Activated naive CD8-positive, alpha-beta T cell treated with anti-CD3 and anti-CD28 coated beads for 36 hours (primary cell): ENCODE data around the gene HOXA9. TPM values are rescaled to one million over a fixed set of nuclear protein-coding genes. Genes with fewer than 3 reads are reported as not detected.

Experiments used
- DNase-seq: peaks from one replicate; pipeline ENCODE4 v3.0.0; 2021
- H3K27ac Mint-ChIP-seq: one replicate; pipeline ENCODE4 v1.8.0; 2022; ENCODE audit warnings: mild to moderate bottlenecking, moderate library complexity, mixed read lengths
- H3K27me3 Mint-ChIP-seq: one replicate; pipeline ENCODE4 v1.8.0; 2022; ENCODE audit warnings: mild to moderate bottlenecking, mixed read lengths
- H3K36me3 Mint-ChIP-seq: one replicate; pipeline ENCODE4 v1.8.0; 2021; ENCODE audit warnings: mild to moderate bottlenecking, mixed read lengths
- H3K4me1 Mint-ChIP-seq: one replicate; pipeline ENCODE4 v1.8.0; 2021; ENCODE audit warnings: mixed read lengths
- H3K4me3 Mint-ChIP-seq: one replicate; pipeline ENCODE4 v1.8.0; 2022; ENCODE audit warnings: mild to moderate bottlenecking, moderate library complexity, mixed read lengths
- H3K9me3 Mint-ChIP-seq: one replicate; pipeline ENCODE4 v1.8.0; 2022; ENCODE audit warnings: mixed read lengths
- total RNA-seq, 2 experiments: library from RNA; stranded (reverse); gene quantifications; one replicate each; pipeline ENCODE4 v1.2.3, GENCODE V29; 2021

HOXA9 gene
- total RNA-seq, 2 experiments from 2014 or later: not detected

- Mint-ChIP-seq H3K4me1 (peaks cover 29% of the 10 kb centered on the region), H3K27me3 (peaks cover 94% of the 10 kb centered on the region), H3K27ac (no peak overlapping the region), H3K36me3 (peaks cover 3% of the 10 kb centered on the region), H3K9me3 (no peaks in the 10 kb centered on the region), H3K4me3 (no peak overlapping the region)
- DNase-seq: no peak
Observed at GRCh38 chr7:27203964-27204594, 38.7 kb upstream of the HOXA9 start.

- Mint-ChIP-seq H3K4me3 (no peak overlapping the region), H3K27me3 (peaks cover 94% of the 10 kb centered on the region), H3K9me3 (no peaks in the 10 kb centered on the region), H3K4me1 (peaks cover 29% of the 10 kb centered on the region), H3K36me3 (peaks cover 3% of the 10 kb centered on the region), H3K27ac (no peak overlapping the region)
- no peak for DNase-seq
Observed at GRCh38 chr7:27203365-27203953, 38.1 kb upstream of the HOXA9 start.

DNA sequence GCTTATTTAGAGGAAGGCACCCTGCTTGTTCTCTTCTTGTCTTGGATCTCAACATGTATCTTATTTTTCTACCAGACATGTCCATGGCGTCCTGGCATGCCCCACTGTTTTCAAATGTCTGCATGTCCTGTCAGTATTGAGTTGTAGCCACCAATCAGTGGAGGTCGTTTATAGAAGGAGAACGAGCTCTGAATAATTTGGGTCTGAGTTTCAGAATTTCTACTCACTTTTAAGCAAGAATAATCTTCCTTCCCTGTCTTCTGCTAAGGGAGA, 37.5 kb upstream of the HOXA9 start:
- Mint-ChIP-seq H3K9me3 (no peaks in the 10 kb centered on the region), H3K27ac (no peak overlapping the region), H3K4me1 (peaks cover 33% of the 10 kb centered on the region), H3K4me3 (no peak overlapping the region), H3K27me3 (peaks cover 94% of the 10 kb centered on the region), H3K36me3 (peaks cover 3% of the 10 kb centered on the region)
- no peak for DNase-seq

- no peak overlapping the region for H3K4me3 Mint-ChIP-seq
Observed at GRCh38 chr7:27202018-27202861, 36.9 kb upstream of the HOXA9 start.

GRCh38 chr7:27201580-27202017, 36.3 kb upstream of the HOXA9 start:
- H3K27ac Mint-ChIP-seq: no peak overlapping the region
- H3K36me3 Mint-ChIP-seq: peaks cover 3% of the 10 kb centered on the region
- peaks cover 94% of the 10 kb centered on the region for H3K27me3 Mint-ChIP-seq
- no peaks in the 10 kb centered on the region for H3K9me3 Mint-ChIP-seq
- DNase-seq: no peak
- peaks cover 33% of the 10 kb centered on the region for H3K4me1 Mint-ChIP-seq
- no peak overlapping the region for H3K4me3 Mint-ChIP-seq

More at GRCh38 chr7:27202018-27202861, 36.9 kb upstream of the HOXA9 start:
- Mint-ChIP-seq H3K9me3 (no peaks in the 10 kb centered on the region), H3K4me1 (peaks cover 33% of the 10 kb centered on the region), H3K27me3 (peaks cover 94% of the 10 kb centered on the region), H3K27ac (no peak overlapping the region), H3K36me3 (peaks cover 3% of the 10 kb centered on the region)
- DNase-seq: no peak

DNA sequence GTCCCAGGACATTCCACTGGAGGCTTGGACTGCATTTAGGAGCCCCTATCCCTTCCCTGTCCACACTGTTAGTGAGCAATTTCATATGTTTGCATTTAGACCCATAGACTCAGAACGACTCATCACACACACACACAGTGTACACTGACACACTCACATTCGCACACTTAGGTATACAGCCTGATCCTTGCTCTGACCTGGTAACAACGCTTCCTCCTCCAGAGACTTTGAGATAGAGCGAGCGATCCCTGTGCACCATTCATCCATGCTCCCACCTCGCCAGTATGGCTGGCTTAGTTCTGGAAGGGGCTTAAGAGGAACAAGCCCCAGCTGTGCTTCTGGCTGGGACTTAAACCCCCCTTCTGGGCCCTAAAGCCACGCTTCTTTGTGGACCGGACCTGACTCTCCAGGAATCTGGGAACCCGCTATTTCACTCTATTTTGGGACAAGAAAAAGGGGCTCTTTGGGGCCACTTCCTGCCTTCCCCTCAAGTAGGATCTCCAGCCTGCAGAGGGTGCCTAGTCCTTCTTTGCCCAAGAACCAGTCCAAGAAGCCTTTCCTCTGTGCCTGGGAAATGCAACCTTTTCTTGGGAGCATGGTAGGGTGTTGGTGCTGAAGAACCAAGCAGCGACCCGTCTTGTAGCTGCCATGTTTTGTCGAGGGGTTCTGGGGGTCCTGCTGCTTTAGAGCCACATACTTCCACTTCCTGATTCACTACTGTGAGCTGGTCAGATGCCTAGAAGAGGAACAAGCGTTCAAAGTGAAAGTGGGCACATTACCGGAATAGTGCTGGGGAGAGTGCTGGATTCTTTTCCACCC, 35.6 kb upstream of the HOXA9 start:
- no peak overlapping the region for H3K27ac Mint-ChIP-seq
- no peaks in the 10 kb centered on the region for H3K9me3 Mint-ChIP-seq
- H3K4me1 Mint-ChIP-seq: peaks cover 33% of the 10 kb centered on the region
- no peak for DNase-seq
- H3K4me3 Mint-ChIP-seq: no peak overlapping the region
- peaks cover 93% of the 10 kb centered on the region for H3K27me3 Mint-ChIP-seq
- H3K36me3 Mint-ChIP-seq: peaks cover 2% of the 10 kb centered on the region

GRCh38 chr7:27199849-27200760, 34.8 kb upstream of the HOXA9 start, which contains the start of gene HOXA13:
Gene HOXA13 (minus strand): TSS chr7:27200091. CDS start chr7:27200077, 14 bp downstream.
- peaks cover 28% of the 10 kb centered on the region for H3K4me1 Mint-ChIP-seq

DNA sequence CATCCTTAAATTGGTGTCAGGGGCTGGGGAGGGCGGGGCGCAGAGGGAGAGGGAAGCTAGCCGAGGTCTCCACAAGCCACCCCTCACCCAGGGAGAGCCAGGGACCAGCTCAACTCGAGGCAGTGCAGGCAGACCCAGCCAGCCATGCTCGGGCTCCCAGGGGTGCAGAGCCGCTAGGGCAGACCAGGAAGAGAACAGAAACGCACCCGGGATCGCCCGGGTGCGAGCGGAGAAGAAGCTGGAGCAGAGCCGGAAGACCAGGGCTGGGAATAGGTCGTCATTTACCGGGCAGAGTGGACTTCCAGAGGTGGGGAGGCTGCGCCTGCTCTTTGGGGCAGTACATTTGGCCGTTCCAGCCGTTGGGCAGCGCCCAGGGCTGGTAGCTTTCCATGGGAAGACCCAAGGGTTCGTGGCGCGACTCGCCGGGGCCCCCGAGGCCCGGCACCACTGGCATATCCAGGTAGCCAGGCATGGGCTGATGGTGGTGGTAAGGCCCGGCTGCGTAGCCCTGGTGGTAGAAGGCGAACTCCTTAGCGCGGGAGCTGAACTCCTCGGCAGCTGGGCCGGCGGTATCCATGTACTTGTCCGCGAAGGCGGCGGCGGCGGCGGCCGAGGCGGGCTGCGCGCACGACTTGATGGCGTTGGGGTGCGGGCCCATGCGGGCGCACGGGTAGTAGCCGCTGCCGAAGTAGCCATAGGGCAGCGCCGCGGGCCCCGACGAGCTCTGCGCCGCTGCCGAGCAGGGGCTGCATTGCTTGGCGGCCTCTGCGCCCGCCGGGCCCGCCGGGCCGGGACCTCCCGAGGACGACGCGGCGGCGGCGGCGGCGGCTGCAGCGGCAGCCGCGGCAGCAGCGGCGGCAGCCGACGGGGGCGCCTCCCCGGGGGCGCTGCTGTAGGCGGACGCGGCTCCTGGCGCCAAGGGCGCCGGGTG, 33.8 kb upstream of the HOXA9 start:
- H3K9me3 Mint-ChIP-seq: no peaks in the 10 kb centered on the region
- no peak overlapping the region for H3K27ac Mint-ChIP-seq
- H3K36me3 Mint-ChIP-seq: no peaks in the 10 kb centered on the region
- peaks cover 26% of the 10 kb centered on the region for H3K4me1 Mint-ChIP-seq
- peak overlapping the region; percentile 45 for H3K4me3 Mint-ChIP-seq
- DNase-seq: no peak
- peaks cover 91% of the 10 kb centered on the region for H3K27me3 Mint-ChIP-seq

More at GRCh38 chr7:27199849-27200760, 34.8 kb upstream of the HOXA9 start, which contains the start of gene HOXA13:
- H3K36me3 Mint-ChIP-seq: no peaks in the 10 kb centered on the region
- no peaks in the 10 kb centered on the region for H3K9me3 Mint-ChIP-seq
- DNase-seq: peak; percentile 52
- H3K27ac Mint-ChIP-seq: no peak within 1 kb of the TSS
- peak within 1 kb of the TSS; percentile 79 for H3K4me3 Mint-ChIP-seq
- peaks cover 91% of the 10 kb centered on the region for H3K27me3 Mint-ChIP-seq

DNA sequence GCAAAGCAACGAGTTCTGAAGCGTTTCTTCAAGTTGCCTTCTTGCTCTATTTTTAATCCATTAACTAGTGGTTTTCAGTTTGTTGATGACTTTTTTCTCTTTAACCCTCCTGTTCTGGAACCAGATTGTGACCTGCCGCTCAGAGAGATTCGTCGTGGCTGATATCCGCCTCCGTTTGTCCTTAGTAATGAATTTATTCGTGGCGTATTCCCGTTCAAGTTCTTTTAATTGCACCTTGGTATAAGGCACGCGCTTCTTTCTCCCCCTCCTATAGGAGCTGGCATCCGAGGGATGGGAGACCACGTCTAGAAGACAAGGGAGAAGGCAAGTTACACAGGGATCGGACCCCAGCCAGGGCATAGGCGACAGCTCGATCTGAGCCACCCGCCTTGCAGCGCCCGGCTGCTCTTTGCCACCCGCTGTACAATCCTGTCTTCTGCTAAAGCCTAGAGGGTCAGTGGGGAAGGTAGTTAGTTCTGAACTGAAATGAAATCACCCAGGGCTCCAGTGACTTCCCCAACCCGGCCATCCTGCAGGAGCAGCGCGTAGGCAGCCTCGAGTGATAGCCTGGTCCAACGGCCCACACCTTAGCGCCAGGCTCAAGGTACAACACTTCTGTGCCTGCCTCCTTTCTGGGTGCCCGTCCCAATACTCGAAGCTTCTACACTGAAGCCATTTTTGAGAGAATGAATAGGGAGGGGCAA, 33.0 kb upstream of the HOXA9 start:
- Mint-ChIP-seq H3K4me1 (peaks cover 30% of the 10 kb centered on the region), H3K27me3 (peaks cover 91% of the 10 kb centered on the region), H3K27ac (no peak overlapping the region), H3K9me3 (no peaks in the 10 kb centered on the region), H3K36me3 (no peaks in the 10 kb centered on the region), H3K4me3 (no peak overlapping the region)
- no peak for DNase-seq

DNA sequence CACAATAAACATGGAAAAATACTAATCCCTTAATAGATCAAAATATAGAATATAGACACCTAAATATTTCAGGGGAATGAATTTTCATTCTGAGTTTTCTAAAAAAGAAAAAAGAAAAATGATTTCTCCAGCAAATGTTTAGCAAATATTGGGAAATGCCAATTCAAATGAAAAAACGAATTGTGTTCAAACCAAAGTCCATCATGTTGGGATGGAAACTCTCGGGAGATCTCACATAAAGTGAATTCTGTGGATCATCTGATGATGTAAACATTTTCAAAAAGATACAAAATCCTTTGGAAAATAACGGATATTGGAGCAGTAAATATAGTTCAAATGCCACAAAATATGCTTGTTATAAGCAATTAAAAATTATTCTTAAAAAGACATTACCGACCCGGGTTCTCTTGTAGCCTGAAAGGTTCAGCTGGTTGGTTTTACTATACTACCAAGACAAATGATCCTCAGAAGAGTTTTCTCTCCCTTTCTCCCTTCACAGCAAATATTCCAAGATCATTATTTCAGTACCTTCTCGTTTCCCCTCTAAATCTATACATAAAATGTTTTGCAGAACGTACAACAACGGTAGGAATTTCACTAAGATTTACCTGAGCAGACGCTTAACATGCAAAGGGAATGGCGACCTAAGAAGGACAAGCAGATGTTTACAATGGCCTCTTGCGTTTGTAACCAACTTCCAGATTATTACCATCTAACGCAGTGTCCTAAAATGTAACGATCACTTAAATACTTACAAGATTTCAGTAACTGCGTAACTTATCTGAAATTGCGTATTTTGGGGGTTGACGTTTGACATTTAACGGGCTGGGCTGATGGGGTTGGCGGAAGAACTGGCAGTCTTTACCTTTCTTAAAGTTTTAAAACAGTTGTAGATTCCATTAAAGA, 32.1 kb upstream of the HOXA9 start:
- H3K4me3 Mint-ChIP-seq: no peak overlapping the region
- peaks cover 89% of the 10 kb centered on the region for H3K27me3 Mint-ChIP-seq
- H3K4me1 Mint-ChIP-seq: peaks cover 31% of the 10 kb centered on the region
- H3K36me3 Mint-ChIP-seq: no peaks in the 10 kb centered on the region
- no peak for DNase-seq
- no peak overlapping the region for H3K27ac Mint-ChIP-seq
- no peaks in the 10 kb centered on the region for H3K9me3 Mint-ChIP-seq

GRCh38 chr7:27196287-27196767, 31.0 kb upstream of the HOXA9 start:
- Mint-ChIP-seq H3K27me3 (peaks cover 89% of the 10 kb centered on the region), H3K9me3 (no peaks in the 10 kb centered on the region), H3K4me1 (peaks cover 28% of the 10 kb centered on the region), H3K36me3 (no peaks in the 10 kb centered on the region), H3K4me3 (no peak overlapping the region), H3K27ac (no peak overlapping the region)
- peak; percentile 71 for DNase-seq
